A549 (cell line): ENCODE results near the gene MACF1. TPM values are rescaled to one million over a fixed set of nuclear protein-coding genes. Genes with fewer than 3 reads are reported as not detected.

Source experiments
- ATAC-seq, 2 experiments: fragments of 200-7000 bp in 1 of 2; fragments of >200 bp in 1 of 2; cut with Nextera tagmentation in 1 of 2; cut with Tn5 transposase in 1 of 2; 3 replicates each; pipeline versions ENCODE4 v1.8.0 to v1.9.1; 2018 to 2020; ENCODE audit warnings: mild to moderate bottlenecking in 1 of 2, moderate library complexity in 1 of 2
- CTCF ChIA-PET: fragments of 300-600 bp; sonication (Branson Sonifier 250); formaldehyde crosslinking; extraction: SDS; loops from one replicate; lab custom pipeline; 2021; ENCODE audit warnings: antibody characterized with exemption, inconsistent platforms; lab: Yijun Ruan, JAX
- POLR2A ChIA-PET: fragments of 350-600 bp; formaldehyde crosslinking; extraction: SDS; loops from one replicate; lab custom pipeline; 2021; ENCODE audit warnings: antibody characterized with exemption, inconsistent platforms; lab: Yijun Ruan, JAX
- DNase-seq, 2 experiments: peaks; one replicate each; pipeline versions ENCODE4 v3.0.0 to v3.0.0-alpha.2; 2011 to 2016; ENCODE audit warnings: low read depth in 1 of 2, low spot score in 1 of 2
- FAIRE-seq: peaks from 2 replicates; lab custom pipeline; 2011; peaks lifted over from hg19 to GRCh38; lab: Jason Lieb, UNC
- H3K27ac ChIP-seq, 2 experiments: fragments of >200 bp; sonication (Bioruptor Twin); formaldehyde crosslinking; 3 replicates each; pipeline ENCODE4 v1.5.1; 2016 to 2017
- H3K4me1 ChIP-seq: fragments of >200 bp; sonication (Bioruptor Twin); formaldehyde crosslinking; 3 replicates; pipeline ENCODE4 v1.6.1; 2016
- H3K4me2 ChIP-seq: fragments of >200 bp; sonication (Bioruptor Twin); formaldehyde crosslinking; 3 replicates; pipeline ENCODE4 v1.6.1; 2016
- H3K4me3 ChIP-seq: fragments of >200 bp; sonication (Bioruptor Twin); formaldehyde crosslinking; 3 replicates; pipeline ENCODE4 v1.5.1; 2016
- H3K9me3 ChIP-seq: fragments of >200 bp; sonication (Bioruptor Twin); formaldehyde crosslinking; 3 replicates; pipeline ENCODE4 v1.6.1; 2016
- BHLHE40 ChIP-seq: IDR thresholded peaks from 2 replicates; pipeline ENCODE4 v1.6.1; 2012; ENCODE audit warnings: low read depth, low read length, inconsistent platforms
- CBX8 ChIP-seq: fragments of 200-600 bp; sonication (generic); IDR thresholded peaks from 2 replicates; pipeline ENCODE4 v1.6.1; 2016
- EHF ChIP-seq: fragments of 250-450 bp; sonication (Bioruptor Pico); IDR thresholded peaks from 2 replicates; pipeline ENCODE4 v1.5.0; 2020; ENCODE audit warnings: mild to moderate bottlenecking
- ELK1 ChIP-seq: fragments of 150-350 bp; IDR thresholded peaks from 2 replicates; pipeline ENCODE4 v1.6.1; 2014; ENCODE audit warnings: low read depth, mild to moderate bottlenecking, low read length
- FOXS1 ChIP-seq: fragments of 250-450 bp; sonication (Bioruptor Pico); IDR thresholded peaks from 2 replicates; pipeline ENCODE4 v1.5.0; 2020; ENCODE audit warnings: mild to moderate bottlenecking, moderate library complexity
- HEYL ChIP-seq: fragments of 250-450 bp; sonication (Bioruptor Pico); IDR thresholded peaks from 2 replicates; pipeline ENCODE4 v1.8.0; 2021; ENCODE audit warnings: mild to moderate bottlenecking, moderate library complexity
- HOXA7 ChIP-seq: fragments of 250-450 bp; sonication (Bioruptor Pico); IDR thresholded peaks from 2 replicates; pipeline ENCODE4 v1.5.0; 2020; ENCODE audit warnings: mild to moderate bottlenecking, moderate library complexity
- JUNB ChIP-seq: fragments of >200 bp; sonication (Bioruptor Twin); formaldehyde crosslinking; IDR thresholded peaks from 2 replicates; pipeline ENCODE4 v1.6.1; 2016
- MAX ChIP-seq: IDR thresholded peaks from 2 replicates; pipeline ENCODE4 v1.6.1; 2012
- RFX5 ChIP-seq: fragments of 450-650 bp; IDR thresholded peaks from 2 replicates; pipeline ENCODE4 v1.7.1; 2014; ENCODE audit warnings: antibody characterized with exemption, mild to moderate bottlenecking, moderate library complexity
- SREBF2 ChIP-seq: fragments of 450-650 bp; IDR thresholded peaks from 2 replicates; pipeline ENCODE4 v1.6.1; 2014; ENCODE audit warnings: mild to moderate bottlenecking, moderate library complexity
- TP53 ChIP-seq: fragments of 250-450 bp; sonication (Bioruptor Pico); IDR thresholded peaks from 2 replicates; pipeline ENCODE4 v1.5.0; 2021; ENCODE audit warnings: mild to moderate bottlenecking, moderate library complexity
- ZC3H11A ChIP-seq: fragments of 450-650 bp; IDR thresholded peaks from 2 replicates; pipeline ENCODE4 v1.6.1; 2014; ENCODE audit warnings: antibody characterized with exemption, mild to moderate bottlenecking
- WGBS: methylation state at CpG from one replicate; pipeline ENCODE4 v1.1.6; 2017; ENCODE audit errors: missing lambda C conversion rate; 5-methylcytosine and 5-hydroxymethylcytosine counted together
- polyA plus RNA-seq, 4 experiments: library from polyadenylated mRNA; depleted of rRNA in 3 of 4; stranded (reverse); fragments of >200 nt; fragmentation: RNase III in 1 of 4; extraction: RNeasy Plus Mini Kit Qiagen cat#74134 plus additional on column Dnase treatment in 1 of 4; gene quantifications; 2 replicates in 3 of 4; 3 replicates in 1 of 4; pipeline ENCODE4 v1.2.3, GENCODE V29; 2011 to 2017
- TF ChIP-seq, protein P1 (sequence below): fragments of >200 bp; sonication (Bioruptor Twin); formaldehyde crosslinking; IDR thresholded peaks from 3 replicates; pipeline ENCODE4 v1.6.1; 2016

Gene MACF1
- polyA plus RNA-seq, 2 of the 4 experiments (the other 2 are of a cell fraction): 45.7 to 64.2 TPM

DNA sequence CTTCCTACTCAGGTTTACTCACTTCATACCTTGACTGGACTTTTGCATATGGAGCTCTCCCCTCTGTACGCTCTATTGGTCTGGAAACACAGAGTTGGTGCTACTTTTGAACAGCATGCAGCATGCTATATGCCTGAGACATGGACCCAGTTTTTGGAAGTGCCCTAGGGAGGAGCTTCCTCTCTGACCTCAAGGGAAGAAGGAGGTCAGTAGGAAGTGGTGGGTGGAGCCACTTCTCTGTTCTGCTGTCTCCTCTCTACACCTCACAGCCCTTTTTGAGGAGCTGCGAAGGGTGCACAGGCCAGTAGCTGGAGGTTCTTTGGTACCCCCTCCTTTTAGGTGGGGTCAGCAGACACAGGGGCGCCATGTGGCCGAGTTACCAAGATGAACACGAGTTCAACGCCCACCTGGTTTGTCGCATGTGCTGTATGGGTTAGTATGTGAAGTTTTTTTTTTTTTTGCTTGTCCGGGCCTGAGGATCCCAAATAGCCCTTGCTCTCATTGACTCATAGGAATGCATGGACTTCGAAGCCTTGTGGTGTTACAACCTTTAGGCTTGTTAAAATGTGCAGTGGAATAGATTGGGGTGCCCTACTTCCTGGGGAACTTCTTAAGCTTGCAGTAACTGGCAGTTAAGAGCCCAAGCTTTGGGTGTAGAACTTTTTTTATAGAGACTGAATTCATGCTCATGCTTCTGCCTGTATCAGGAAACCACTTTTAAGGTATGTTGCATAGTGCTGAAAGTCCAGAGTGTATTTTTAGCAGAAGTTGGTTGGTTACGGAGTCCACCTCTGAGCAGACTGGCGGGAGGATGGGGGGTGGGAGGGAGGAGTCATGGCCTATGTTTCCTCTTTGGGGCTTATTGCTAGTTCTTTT lies 10.7 kb downstream of the MACF1 start:
- POLR2A ChIA-PET: no interaction called here
- Histone ChIP-seq H3K27ac (peak overlapping the region in 1 of 2 experiments; percentile 30; a peak in 2 of 6 replicates), H3K4me1 (peaks cover 49% of the 10 kb centered on the region), H3K4me2 (peak overlapping the region; percentile 17; the same call in 2 of the 3 replicates), H3K4me3 (no peak overlapping the region), H3K9me3 (no peaks in the 10 kb centered on the region)
- DNase-seq: no peak
- CTCF ChIA-PET: interaction anchor here (0.6 to 4.9 kb wide), 10 partner anchors 8 to 451 kb away, joined by 3 to 19 read pairs (median 4); no protein-coding TSS in a partner anchor
- peak in 1 of 2 experiments; percentile 36; a peak in 3 of 6 replicates for ATAC-seq
- no peak for FAIRE-seq
- WGBS: 90% methylated on average over 11 of the region's 11 CpGs
- no peak for TF ChIP-seq SREBF2
- TF ChIP-seq TP53 (CRISPR knock-in tag): no peak
- no peak for TF ChIP-seq FOXS1 (CRISPR knock-in tag)
- TF ChIP-seq, protein P1, sequence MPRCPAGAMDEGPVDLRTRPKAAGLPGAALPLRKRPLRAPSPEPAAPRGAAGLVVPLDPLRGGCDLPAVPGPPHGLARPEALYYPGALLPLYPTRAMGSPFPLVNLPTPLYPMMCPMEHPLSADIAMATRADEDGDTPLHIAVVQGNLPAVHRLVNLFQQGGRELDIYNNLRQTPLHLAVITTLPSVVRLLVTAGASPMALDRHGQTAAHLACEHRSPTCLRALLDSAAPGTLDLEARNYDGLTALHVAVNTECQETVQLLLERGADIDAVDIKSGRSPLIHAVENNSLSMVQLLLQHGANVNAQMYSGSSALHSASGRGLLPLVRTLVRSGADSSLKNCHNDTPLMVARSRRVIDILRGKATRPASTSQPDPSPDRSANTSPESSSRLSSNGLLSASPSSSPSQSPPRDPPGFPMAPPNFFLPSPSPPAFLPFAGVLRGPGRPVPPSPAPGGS: no peak
- TF ChIP-seq HOXA7 (CRISPR knock-in tag): no peak
- no peak for TF ChIP-seq HEYL (CRISPR knock-in tag)
- TF ChIP-seq BHLHE40: no peak
- no peak for TF ChIP-seq CBX8
- no peak for TF ChIP-seq ELK1

DNA sequence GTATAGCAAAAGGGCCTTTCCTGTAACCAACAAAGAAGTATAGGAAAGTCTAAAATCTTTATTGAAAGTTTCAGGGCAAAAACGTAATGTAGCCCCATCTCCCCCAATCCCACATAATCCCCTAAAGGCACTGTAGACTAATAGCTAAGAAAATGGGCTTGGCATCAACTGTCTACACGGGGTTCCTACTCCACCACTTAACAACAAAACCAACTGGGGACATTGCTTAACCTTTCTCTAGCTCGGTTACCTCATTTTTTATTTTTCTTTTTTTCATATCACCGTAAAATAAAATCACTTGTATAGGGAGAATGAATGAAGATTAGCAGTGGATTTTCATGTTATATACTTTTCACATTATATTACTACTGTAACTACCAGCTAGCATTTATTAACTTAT lies 12.3 kb downstream of the MACF1 start:
- TF ChIP-seq, protein P1: no peak
- TF ChIP-seq ZC3H11A: no peak
- no peak for TF ChIP-seq JUNB
- TF ChIP-seq EHF (CRISPR knock-in tag): no peak
- TF ChIP-seq MAX: no peak
- Histone ChIP-seq H3K4me2 (no peak overlapping the region), H3K4me3 (no peak overlapping the region), H3K9me3 (no peaks in the 10 kb centered on the region), H3K27ac (no peak overlapping the region), H3K4me1 (peaks cover 46% of the 10 kb centered on the region)
- no peak for ATAC-seq
- ChIA-PET POLR2A (no interaction called here), CTCF (interaction anchor here (1.2 to 4.9 kb wide), 3 partner anchors 12 to 44 kb away, joined by 4 to 19 read pairs (median 5); partner anchors contain the start of gene MACF1)
- FAIRE-seq: no peak
- no peak for DNase-seq
- WGBS: 82% methylated on average over 4 of the region's 4 CpGs

- ATAC-seq: no peak
- no peaks in the 10 kb centered on the region for H3K9me3 ChIP-seq
- no peak for DNase-seq
- H3K27ac ChIP-seq: no peak overlapping the region
- H3K4me2 ChIP-seq: no peak overlapping the region
- H3K4me3 ChIP-seq: no peak overlapping the region
- ChIA-PET CTCF (interaction anchor here (0.6 to 3.1 kb wide), 5 partner anchors 11 to 166 kb away, joined by 3 to 8 read pairs (median 4); partner anchors contain the start of gene MACF1), POLR2A (no interaction called here)
- 84% methylated on average over 10 of the region's 10 CpGs for WGBS
- FAIRE-seq: no peak
- TF ChIP-seq CBX8 (no peak), ELK1 (no peak), RFX5 (no peak)
- peaks cover 2% of the 10 kb centered on the region; the same call in 1 of the 3 replicates for H3K4me1 ChIP-seq
These were observed 16.7 kb downstream of the MACF1 start for GRCh38 chr1:39220891-39221870.
